B cell (primary cell): Measurements from ENCODE around the gene MEA1. TPM values are rescaled to one million over a fixed set of nuclear protein-coding genes. Genes with fewer than 3 reads are reported as not detected.

Source experiments
- ATAC-seq: fragments of 200-7000 bp; cut with Tn5 transposase; one replicate; pipeline ENCODE4 v1.10.0; 2021; ENCODE audit warnings: low read depth, mild to moderate bottlenecking, moderate number of reproducible peaks, moderate library complexity
- CTCF ChIA-PET: fragments of 350-600 bp; sonication (Branson Sonifier 250); formaldehyde crosslinking; loops from one replicate; lab custom pipeline; 2021; ENCODE audit warnings: antibody characterized with exemption, inconsistent platforms; lab: Charles Lee
- POLR2A ChIA-PET: fragments of 350-600 bp; sonication (Branson Sonifier 250); formaldehyde crosslinking; loops from one replicate; lab custom pipeline; 2021; ENCODE audit warnings: antibody characterized with exemption; lab: Charles Lee
- DNase-seq: peaks from one replicate; pipeline ENCODE4 v3.0.0; 2013
- H2AFZ ChIP-seq: 2 replicates; pipeline ENCODE4 v1.6.1; 2012; ENCODE audit warnings: mild to moderate bottlenecking, low read depth, low read length; ENCODE audit not compliant: insufficient read depth, poor library complexity, severe bottlenecking
- H3K27ac ChIP-seq, 2 donors: 1 replicate in 1 of 2; 2 replicates in 1 of 2; pipeline ENCODE4 v1.5.1; 2012 to 2013; ENCODE audit warnings: low read length in 2 of 2, mild to moderate bottlenecking in 2 of 2, moderate library complexity in 1 of 2
- H3K27me3 ChIP-seq, 4 experiments: fragments of 200-600 bp in 1 of 4; sonication (generic) in 1 of 4; replicated peaks in 1 of 4; 1 replicate in 2 of 4; 2 replicates in 2 of 4; pipeline versions ENCODE4 v1.6.1 to v1.7.0; 2013 to 2016; ENCODE audit warnings: low read length in 3 of 4, mild to moderate bottlenecking in 2 of 4, mixed read lengths in 1 of 4, moderate library complexity in 1 of 4; ENCODE audit not compliant: insufficient read depth in 4 of 4, control insufficient read depth in 3 of 4; ENCODE audit errors: control extremely low read depth in 1 of 4
- H3K36me3 ChIP-seq, 2 experiments: replicated peaks in 1 of 2; 1 replicate in 1 of 2; 2 replicates in 1 of 2; pipeline versions ENCODE4 v1.6.1 to v1.7.1; 2013; ENCODE audit warnings: low read length in 1 of 2; ENCODE audit not compliant: insufficient read depth in 2 of 2, control insufficient read depth in 1 of 2; ENCODE audit errors: control extremely low read depth in 1 of 2, extremely low read depth in 1 of 2
- H3K4me1 ChIP-seq, 2 donors: fragments of 200-600 bp in 1 of 2; sonication (generic) in 1 of 2; 1 replicate in 1 of 2; 2 replicates in 1 of 2; pipeline versions ENCODE4 v1.5.1 to v1.6.1; 2013 to 2017; ENCODE audit warnings: low read length in 2 of 2; ENCODE audit not compliant: control insufficient read depth in 2 of 2, insufficient read depth in 2 of 2
- H3K4me2 ChIP-seq: replicated peaks from 2 replicates; pipeline ENCODE3; 2012; ENCODE audit warnings: mild to moderate bottlenecking, low read depth, low read length; ENCODE audit not compliant: poor library complexity, severe bottlenecking
- H3K4me3 ChIP-seq, 5 experiments: fragments of 200-600 bp in 1 of 5; sonication (generic) in 1 of 5; 1 replicate in 3 of 5; 2 replicates in 2 of 5; pipeline versions ENCODE4 v1.5.1 to v1.7.0; 2011 to 2016; ENCODE audit warnings: low read length in 4 of 5, mild to moderate bottlenecking in 4 of 5, low read depth in 2 of 5, control low read depth in 1 of 5, moderate library complexity in 1 of 5; ENCODE audit not compliant: insufficient read depth in 1 of 5; ENCODE audit errors: control extremely low read depth in 1 of 5, extremely low read depth in 1 of 5
- H3K79me2 ChIP-seq: fragments of 200-600 bp; sonication (generic); one replicate; pipeline ENCODE4 v1.6.0; 2016; ENCODE audit warnings: low read length; ENCODE audit not compliant: control insufficient read depth, insufficient read depth
- H3K9ac ChIP-seq: fragments of 200-600 bp; sonication (generic); 2 replicates; pipeline ENCODE4 v1.6.1; 2017; ENCODE audit warnings: mild to moderate bottlenecking, low read length, moderate library complexity
- H3K9me3 ChIP-seq, 3 donors: one replicate each; pipeline versions ENCODE4 v1.6.1 to v1.7.1; 2013; ENCODE audit warnings: low read length in 2 of 3; ENCODE audit not compliant: control insufficient read depth in 2 of 3, insufficient read depth in 1 of 3; ENCODE audit errors: control extremely low read depth in 1 of 3
- H4K20me1 ChIP-seq: 2 replicates; pipeline ENCODE4 v1.6.0; 2012; ENCODE audit warnings: mild to moderate bottlenecking, low read length; ENCODE audit not compliant: insufficient read depth, control insufficient read depth, poor library complexity, severe bottlenecking
- H3K27ac Mint-ChIP-seq: one replicate; pipeline ENCODE4 v1.8.0; 2021; ENCODE audit warnings: mixed read lengths
- H3K27me3 Mint-ChIP-seq: one replicate; pipeline ENCODE4 v1.8.0; 2021; ENCODE audit warnings: mixed read lengths
- H3K4me1 Mint-ChIP-seq: one replicate; pipeline ENCODE4 v1.8.0; 2021; ENCODE audit warnings: mixed read lengths
- H3K4me3 Mint-ChIP-seq: one replicate; pipeline ENCODE4 v1.8.0; 2021; ENCODE audit warnings: mixed read lengths
- H3K9me3 Mint-ChIP-seq: one replicate; pipeline ENCODE4 v1.8.0; 2022; ENCODE audit warnings: mixed read lengths; ENCODE audit not compliant: insufficient read depth
- EZH2 ChIP-seq: IDR thresholded peaks from 2 replicates; pipeline ENCODE4 v1.6.1; 2012; ENCODE audit warnings: borderline replicate concordance, low read depth, mild to moderate bottlenecking, moderate library complexity, low read length; ENCODE audit not compliant: insufficient read depth, poor library complexity, severe bottlenecking
- WGBS: methylation state at CpG from one replicate; pipeline ENCODE4 v1.1.5; 2013; ENCODE audit warnings: missing lambda C conversion rate; ENCODE audit not compliant: insufficient coverage; 5-methylcytosine and 5-hydroxymethylcytosine counted together
- intact Hi-C: fragments of 100-400 bp; cut with micrococcal nuclease; formaldehyde crosslinking; loops from one replicate; pipeline ENCODE4 v1.10.0; 2022
- polyA plus RNA-seq: library from polyadenylated mRNA; depleted of rRNA; stranded (reverse); fragments of >200 nt; gene quantifications from 2 replicates; pipeline ENCODE4 v1.2.3, GENCODE V29; 2012
- total RNA-seq, 2 donors: library from RNA; stranded (reverse); fragments of 120-200 nt in 1 of 2; gene quantifications; 1 replicate in 1 of 2; 2 replicates in 1 of 2; pipeline versions ENCODE4 v1.2.3 to v1.2.4, GENCODE V29; 2013 to 2022
- TF ChIP-seq, protein P1 (sequence below): fragments of 200-600 bp; IDR thresholded peaks from one replicate; pipeline ENCODE4 v1.8.0; 2022; ENCODE audit warnings: antibody characterized with exemption, mild to moderate bottlenecking

Gene MEA1
- total and polyA plus RNA-seq, 2 donors (not counting 1 experiment from before 2014, with no cell fraction given), result 35.7 to 36.7 TPM

DNA sequence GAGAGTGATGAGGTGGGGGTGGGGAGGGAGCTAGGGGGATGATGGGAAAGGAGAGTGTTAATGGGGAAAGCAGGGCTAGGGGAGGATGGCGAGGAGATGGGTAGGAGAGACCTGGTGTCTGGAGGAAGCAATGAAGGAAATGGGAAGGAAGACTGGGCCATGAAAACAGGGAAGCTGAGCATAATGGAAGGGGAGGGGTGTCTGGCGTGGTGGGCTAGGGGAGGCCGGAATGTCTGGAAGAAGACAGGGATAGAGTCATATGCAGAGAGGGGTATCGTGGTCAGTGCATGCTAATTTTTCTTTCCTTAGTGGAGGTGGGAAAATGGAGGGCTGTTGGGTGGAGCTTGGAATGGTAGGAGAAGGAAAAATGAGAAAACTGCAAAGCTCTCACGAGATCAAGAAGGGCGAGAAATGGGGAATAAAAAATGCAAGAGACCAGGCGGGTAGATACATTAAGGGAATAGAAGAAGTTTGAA, 726 bp upstream of the MEA1 start:
- peaks cover 50% of the 10 kb centered on the region for H3K4me1 Mint-ChIP-seq
- Histone ChIP-seq H3K79me2 (peaks cover 58% of the 10 kb centered on the region), H3K4me3 (peak overlapping the region; percentile 61 to 79 (median 70)), H3K27me3 (no peaks in the 10 kb centered on the region), H3K9me3 (no peaks in the 10 kb centered on the region), H3K9ac (peak overlapping the region; percentile 73), H4K20me1 (peaks cover 40% of the 10 kb centered on the region), H3K27ac (peak overlapping the region in 1 of 2 donors; percentile 69), H3K36me3 (peaks cover 2 to 44% of the 10 kb centered on the region in 2 experiments), H2AFZ (peak overlapping the region; percentile 91), H3K4me2 (peak overlapping the region; percentile 89), H3K4me1 (peaks cover 20 to 22% of the 10 kb centered on the region in 2 donors)
- no peaks in the 10 kb centered on the region for H3K9me3 Mint-ChIP-seq
- no peaks in the 10 kb centered on the region for H3K27me3 Mint-ChIP-seq
- intact Hi-C loops, result loop anchor here (1.0 to 5.0 kb wide), 8 partner anchors 30 to 614 kb away; partner anchors contain the start of genes ABCC10, CNPY3, CUL7 and GTPBP2
- TF ChIP-seq EZH2, result no peak
- TF ChIP-seq, protein P1, sequence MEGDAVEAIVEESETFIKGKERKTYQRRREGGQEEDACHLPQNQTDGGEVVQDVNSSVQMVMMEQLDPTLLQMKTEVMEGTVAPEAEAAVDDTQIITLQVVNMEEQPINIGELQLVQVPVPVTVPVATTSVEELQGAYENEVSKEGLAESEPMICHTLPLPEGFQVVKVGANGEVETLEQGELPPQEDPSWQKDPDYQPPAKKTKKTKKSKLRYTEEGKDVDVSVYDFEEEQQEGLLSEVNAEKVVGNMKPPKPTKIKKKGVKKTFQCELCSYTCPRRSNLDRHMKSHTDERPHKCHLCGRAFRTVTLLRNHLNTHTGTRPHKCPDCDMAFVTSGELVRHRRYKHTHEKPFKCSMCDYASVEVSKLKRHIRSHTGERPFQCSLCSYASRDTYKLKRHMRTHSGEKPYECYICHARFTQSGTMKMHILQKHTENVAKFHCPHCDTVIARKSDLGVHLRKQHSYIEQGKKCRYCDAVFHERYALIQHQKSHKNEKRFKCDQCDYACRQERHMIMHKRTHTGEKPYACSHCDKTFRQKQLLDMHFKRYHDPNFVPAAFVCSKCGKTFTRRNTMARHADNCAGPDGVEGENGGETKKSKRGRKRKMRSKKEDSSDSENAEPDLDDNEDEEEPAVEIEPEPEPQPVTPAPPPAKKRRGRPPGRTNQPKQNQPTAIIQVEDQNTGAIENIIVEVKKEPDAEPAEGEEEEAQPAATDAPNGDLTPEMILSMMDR, result no peak
- DNase-seq (no peak), ATAC-seq (no peak)
- ChIA-PET CTCF (interaction anchor here (1.0 to 1.9 kb wide), 8 partner anchors 30 to 467 kb away, joined by 3 to 6 read pairs (median 5); partner anchors contain the start of genes CNPY3, CUL7, PPP2R5D and UBR2), POLR2A (interaction anchor here (0.5 to 2.5 kb wide), 14 partner anchors 10 to 1096 kb away, joined by 3 to 22 read pairs (median 5); partner anchors contain the start of genes CNPY3, CUL7, KLC4 and MRPL2)
- WGBS, result 1% methylated on average over 7 of the region's 7 CpGs
- H3K27ac Mint-ChIP-seq, result peak overlapping the region; percentile 96
- H3K4me3 Mint-ChIP-seq, result peak overlapping the region; percentile 91
